ENCODE data around the gene SEMA5B.

SEMA5B gene

DNA sequence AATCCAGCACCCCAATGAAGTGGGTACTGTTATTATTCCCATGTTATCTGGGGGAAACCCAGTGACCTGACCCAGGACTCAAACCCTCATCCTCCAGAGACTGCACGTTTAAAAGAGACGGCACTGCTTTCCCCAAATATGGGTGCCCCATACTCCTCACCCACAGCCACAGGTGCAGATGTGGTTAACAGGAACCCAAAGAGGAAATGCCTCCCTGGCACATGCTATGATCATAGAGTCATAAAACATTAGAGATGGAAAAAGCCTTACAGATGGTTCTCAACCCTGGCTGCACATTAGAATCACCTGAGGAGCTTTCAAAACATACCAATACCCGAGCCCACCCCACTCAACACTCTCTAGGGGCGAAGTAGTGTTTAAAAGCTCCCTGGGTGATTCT is 111.5 kb downstream of the SEMA5B start:
- no peak overlapping the region for H3K27ac ChIP-seq (replicated peaks; ENCODE audit: low read length)

DNA sequence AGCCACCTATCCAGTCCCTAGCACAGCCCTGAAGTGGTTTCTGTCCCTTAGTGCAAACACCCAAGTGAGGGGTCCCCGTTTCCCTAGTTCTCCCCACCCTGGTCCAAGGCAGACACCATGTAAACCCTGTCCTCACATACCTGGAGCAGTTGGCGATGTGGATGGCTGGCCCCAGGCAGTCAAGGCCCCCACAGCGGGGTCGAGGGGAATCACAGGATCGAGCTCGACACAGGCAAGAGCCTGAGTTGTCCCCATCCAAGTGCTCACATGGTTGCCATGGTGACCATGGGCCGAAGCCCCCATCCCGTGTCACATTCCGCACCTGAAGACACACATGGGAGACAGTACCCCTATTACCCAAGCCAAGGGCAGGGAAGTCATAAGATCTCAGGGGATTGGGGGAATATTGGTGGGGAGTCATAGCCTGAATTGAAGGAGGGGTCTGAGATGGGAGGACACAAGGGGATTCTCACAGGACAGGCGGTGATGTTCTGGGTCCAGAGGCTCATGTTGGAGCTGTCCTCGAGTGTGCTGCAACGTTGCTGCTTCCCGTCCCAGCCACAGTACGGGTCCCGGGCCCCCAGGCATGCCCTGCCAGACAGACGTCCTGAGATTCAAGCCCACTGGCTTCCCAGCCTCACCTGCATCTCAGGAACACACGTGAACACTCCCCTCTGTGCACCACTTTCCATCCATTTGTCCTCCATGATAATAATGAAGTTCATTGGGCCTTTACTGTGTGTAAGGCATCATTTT is 112.1 kb downstream of the SEMA5B start:
- WGBS, 2 donors (ENCODE audit: extremely low coverage in 2 of 2, insufficient read length in 2 of 2, insufficient replicate concordance in 1 of 2) = no CpG with 5 or more reads among the region's 17 CpGs
- Histone ChIP-seq H3K4ac (ENCODE audit: low read length) (no peak overlapping the region), H3K79me1 (ENCODE audit: low read depth, low read length) (no peaks in the 10 kb centered on the region), H3K18ac (ENCODE audit: low read length) (no peak overlapping the region), H4K91ac (ENCODE audit: low read depth, low read length, poor library complexity) (no peak overlapping the region), H3K4me2 (ENCODE audit: insufficient read depth, low read length, poor library complexity, severe bottlenecking) (no peak overlapping the region), H4K8ac (ENCODE audit: low read depth, low read length) (no peak overlapping the region), H3K4me1 (ENCODE audit: control insufficient read depth in 2 of 2, insufficient read depth in 1 of 2, low read depth in 1 of 2, low read length in 2 of 2) (no peaks in the 10 kb centered on the region), H2BK120ac (ENCODE audit: low read depth, low read length) (no peak overlapping the region), H3K9me3 (replicated peaks in 1 of 2; ENCODE audit: control insufficient read depth in 2 of 2, insufficient read depth in 1 of 2, low read depth in 1 of 2, low read length in 2 of 2) (no peaks in the 10 kb centered on the region), H3K27me3 (ENCODE audit: control insufficient read depth in 3 of 3, insufficient read depth in 3 of 3, low read depth in 1 of 3, low read length in 3 of 3) (peaks cover 0 to 2% (median 0%) of the 10 kb centered on the region in 3 experiments), H3K36me3 (replicated peaks in 1 of 2; ENCODE audit: control insufficient read depth in 2 of 2, insufficient read depth in 2 of 2, low read length in 2 of 2) (peaks cover 3 to 99% of the 10 kb centered on the region in 2 donors), H3K27ac (replicated peaks; ENCODE audit: low read length) (no peak overlapping the region), H3K23ac (ENCODE audit: low read depth, low read length, poor library complexity) (peak overlapping the region; percentile 86), H2AK5ac (ENCODE audit: low read depth, low read length) (no peak overlapping the region), H3K9ac (ENCODE audit: low read depth, low read length, poor library complexity) (no peak overlapping the region), H2AFZ (ENCODE audit: low read length) (no peak overlapping the region), H2BK15ac (ENCODE audit: low read length) (no peak overlapping the region), H2BK12ac (ENCODE audit: low read length) (no peak overlapping the region), H2BK5ac (ENCODE audit: low read length) (peak overlapping the region; percentile 10), H3K4me3 (ENCODE audit: low read length in 2 of 2) (no peak overlapping the region), H3K14ac (ENCODE audit: low read length) (no peak overlapping the region)
- DNase-seq (ENCODE audit: low spot score) = no peak

More for the DNA sequence above, 111.5 kb downstream of the SEMA5B start:
- Histone ChIP-seq H4K8ac (ENCODE audit: low read depth, low read length) (no peak overlapping the region), H3K4me1 (ENCODE audit: control insufficient read depth in 2 of 2, insufficient read depth in 1 of 2, low read depth in 1 of 2, low read length in 2 of 2) (no peaks in the 10 kb centered on the region), H3K4me3 (ENCODE audit: low read length in 2 of 2) (no peak overlapping the region), H3K9me3 (replicated peaks in 1 of 2; ENCODE audit: control insufficient read depth in 2 of 2, insufficient read depth in 1 of 2, low read depth in 1 of 2, low read length in 2 of 2) (no peaks in the 10 kb centered on the region), H3K18ac (ENCODE audit: low read length) (no peak overlapping the region), H3K23ac (ENCODE audit: low read depth, low read length, poor library complexity) (no peak overlapping the region), H2BK5ac (ENCODE audit: low read length) (no peak overlapping the region), H4K91ac (ENCODE audit: low read depth, low read length, poor library complexity) (no peak overlapping the region), H2BK12ac (ENCODE audit: low read length) (no peak overlapping the region), H3K4me2 (ENCODE audit: insufficient read depth, low read length, poor library complexity, severe bottlenecking) (no peak overlapping the region), H3K79me1 (ENCODE audit: low read depth, low read length) (no peaks in the 10 kb centered on the region), H3K9ac (ENCODE audit: low read depth, low read length, poor library complexity) (no peak overlapping the region), H2BK15ac (ENCODE audit: low read length) (no peak overlapping the region), H2AFZ (ENCODE audit: low read length) (no peak overlapping the region), H3K14ac (ENCODE audit: low read length) (no peak overlapping the region), H3K36me3 (replicated peaks in 1 of 2; ENCODE audit: control insufficient read depth in 2 of 2, insufficient read depth in 2 of 2, low read length in 2 of 2) (peaks cover 0 to 100% of the 10 kb centered on the region in 2 donors), H2BK120ac (ENCODE audit: low read depth, low read length) (no peak overlapping the region), H2AK5ac (ENCODE audit: low read depth, low read length) (no peak overlapping the region), H3K4ac (ENCODE audit: low read length) (no peak overlapping the region), H3K27me3 (ENCODE audit: control insufficient read depth in 3 of 3, insufficient read depth in 3 of 3, low read depth in 1 of 3, low read length in 3 of 3) (peaks cover 0 to 2% (median 0%) of the 10 kb centered on the region in 3 experiments)
- WGBS, 2 donors (ENCODE audit: extremely low coverage in 2 of 2, insufficient read length in 2 of 2, insufficient replicate concordance in 1 of 2) = no CpG with 5 or more reads among the region's 4 CpGs
- DNase-seq (ENCODE audit: low spot score) = no peak

DNA sequence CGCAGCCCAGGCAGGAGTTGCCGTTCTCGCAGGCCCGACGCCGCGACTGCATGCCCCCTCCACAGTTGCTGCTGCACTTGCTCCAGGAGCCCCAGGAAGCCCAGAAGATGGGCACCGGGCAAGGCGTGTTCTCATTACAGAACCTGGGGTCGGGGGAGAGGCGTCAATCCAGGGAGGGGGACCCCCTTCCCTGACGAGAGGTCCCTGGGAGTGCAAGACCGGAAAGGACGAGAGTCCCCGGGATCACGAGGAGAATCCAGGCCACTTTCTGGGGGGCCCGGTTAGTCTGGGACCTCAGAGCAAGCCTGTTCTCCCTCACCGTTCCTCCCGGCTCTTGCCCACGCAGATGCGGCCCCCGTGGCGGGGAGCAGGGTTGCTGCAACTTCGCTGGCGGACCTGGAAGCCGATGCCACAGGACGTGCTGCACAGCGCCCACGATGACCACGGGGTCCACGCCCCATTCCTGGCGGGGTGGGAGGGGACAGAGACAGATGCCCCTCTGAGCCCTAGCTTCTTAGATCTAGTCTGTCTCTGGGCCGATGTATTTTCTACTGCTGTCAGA is 113.9 kb downstream of the SEMA5B start:
- H2BK12ac ChIP-seq (ENCODE audit: low read length) = no peak overlapping the region
- peak overlapping the region in 1 of 2 donors; percentile 20 for H3K4me3 ChIP-seq (ENCODE audit: low read length in 2 of 2)
- no CpG with 5 or more reads among the region's 33 CpGs for WGBS, 2 donors (ENCODE audit: extremely low coverage in 2 of 2, insufficient read length in 2 of 2, insufficient replicate concordance in 1 of 2)
- H2BK120ac ChIP-seq (ENCODE audit: low read depth, low read length) = no peak overlapping the region
- H2AK5ac ChIP-seq (ENCODE audit: low read depth, low read length) = no peak overlapping the region
- H3K36me3 ChIP-seq (replicated peaks in 1 of 2; ENCODE audit: control insufficient read depth in 2 of 2, insufficient read depth in 2 of 2, low read length in 2 of 2) = peaks cover 14 to 98% of the 10 kb centered on the region in 2 donors
- H3K79me1 ChIP-seq (ENCODE audit: low read depth, low read length) = no peaks in the 10 kb centered on the region
- H2BK5ac ChIP-seq (ENCODE audit: low read length) = peak overlapping the region; percentile 16
- no peak overlapping the region for H3K27ac ChIP-seq (replicated peaks; ENCODE audit: low read length)
- no peak overlapping the region for H3K4me2 ChIP-seq (ENCODE audit: insufficient read depth, low read length, poor library complexity, severe bottlenecking)
- peak overlapping the region; percentile 33 for H3K18ac ChIP-seq (ENCODE audit: low read length)
- no peaks in the 10 kb centered on the region for H3K4me1 ChIP-seq (ENCODE audit: control insufficient read depth in 2 of 2, insufficient read depth in 1 of 2, low read depth in 1 of 2, low read length in 2 of 2)
- H3K4ac ChIP-seq (ENCODE audit: low read length) = no peak overlapping the region
- H3K9ac ChIP-seq (ENCODE audit: low read depth, low read length, poor library complexity) = no peak overlapping the region
- H4K91ac ChIP-seq (ENCODE audit: low read depth, low read length, poor library complexity) = no peak overlapping the region
- no peak overlapping the region for H2BK15ac ChIP-seq (ENCODE audit: low read length)
- H3K23ac ChIP-seq (ENCODE audit: low read depth, low read length, poor library complexity) = no peak overlapping the region
- H2AFZ ChIP-seq (ENCODE audit: low read length) = no peak overlapping the region
- H4K8ac ChIP-seq (ENCODE audit: low read depth, low read length) = no peak overlapping the region
- no peaks in the 10 kb centered on the region for H3K9me3 ChIP-seq (replicated peaks in 1 of 2; ENCODE audit: control insufficient read depth in 2 of 2, insufficient read depth in 1 of 2, low read depth in 1 of 2, low read length in 2 of 2)
- H3K27me3 ChIP-seq (ENCODE audit: control insufficient read depth in 3 of 3, insufficient read depth in 3 of 3, low read depth in 1 of 3, low read length in 3 of 3) = peaks cover 0 to 2% (median 0%) of the 10 kb centered on the region in 3 experiments
- H3K14ac ChIP-seq (ENCODE audit: low read length) = no peak overlapping the region
- no peak for DNase-seq (ENCODE audit: low spot score)

DNA sequence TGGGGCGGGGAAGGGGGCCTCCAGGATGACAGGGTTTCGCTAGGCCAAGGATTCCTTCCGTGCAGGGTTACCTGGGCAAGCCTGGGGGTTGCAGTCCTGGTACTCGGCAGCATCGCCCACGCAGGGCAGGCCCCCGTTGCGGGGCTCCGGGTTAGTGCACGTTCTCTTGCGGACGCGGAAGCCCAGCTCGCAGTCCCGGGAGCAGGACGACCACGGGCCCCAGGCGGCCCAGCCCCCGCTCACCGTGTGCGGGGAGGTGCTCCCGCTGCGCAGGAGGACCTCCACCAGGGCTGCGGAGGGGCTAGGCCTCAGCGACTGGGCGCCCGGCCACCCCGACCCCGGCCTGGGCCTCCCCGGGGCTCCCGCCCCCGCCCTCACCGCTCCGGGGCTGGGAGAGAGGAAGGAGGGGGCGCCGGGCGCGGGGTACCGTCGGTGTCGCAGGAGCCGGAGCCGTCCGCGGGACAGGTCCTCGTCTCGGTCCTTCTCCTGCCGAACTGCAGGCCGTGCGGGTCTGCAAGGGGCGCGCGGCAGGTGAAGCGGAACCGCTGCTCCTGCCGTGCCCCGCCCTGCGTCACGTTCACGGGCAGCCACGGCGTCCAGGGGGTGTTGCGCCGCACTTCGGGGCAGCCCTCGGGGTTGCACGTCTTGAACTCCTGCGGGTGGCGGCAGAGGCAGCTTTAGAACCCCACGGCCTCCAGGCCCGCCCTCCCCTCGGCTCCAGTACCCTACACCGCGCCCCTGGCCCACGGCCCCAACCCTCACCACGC is 114.6 kb downstream of the SEMA5B start:
- Histone ChIP-seq H2BK12ac (ENCODE audit: low read length) (no peak overlapping the region), H3K4me3 (ENCODE audit: low read length in 2 of 2) (no peak overlapping the region), H3K27ac (replicated peaks; ENCODE audit: low read length) (no peak overlapping the region), H2AK5ac (ENCODE audit: low read depth, low read length) (no peak overlapping the region), H2BK5ac (ENCODE audit: low read length) (no peak overlapping the region), H3K4me2 (ENCODE audit: insufficient read depth, low read length, poor library complexity, severe bottlenecking) (no peak overlapping the region), H2BK15ac (ENCODE audit: low read length) (no peak overlapping the region), H3K9me3 (replicated peaks in 1 of 2; ENCODE audit: control insufficient read depth in 2 of 2, insufficient read depth in 1 of 2, low read depth in 1 of 2, low read length in 2 of 2) (no peaks in the 10 kb centered on the region), H3K4me1 (ENCODE audit: control insufficient read depth in 2 of 2, insufficient read depth in 1 of 2, low read depth in 1 of 2, low read length in 2 of 2) (no peaks in the 10 kb centered on the region), H3K23ac (ENCODE audit: low read depth, low read length, poor library complexity) (no peak overlapping the region), H4K91ac (ENCODE audit: low read depth, low read length, poor library complexity) (no peak overlapping the region), H2BK120ac (ENCODE audit: low read depth, low read length) (no peak overlapping the region), H2AFZ (ENCODE audit: low read length) (no peak overlapping the region), H3K27me3 (ENCODE audit: control insufficient read depth in 3 of 3, insufficient read depth in 3 of 3, low read depth in 1 of 3, low read length in 3 of 3) (peaks cover 0 to 2% (median 0%) of the 10 kb centered on the region in 3 experiments), H3K18ac (ENCODE audit: low read length) (peak overlapping the region; percentile 73), H3K4ac (ENCODE audit: low read length) (no peak overlapping the region), H3K36me3 (replicated peaks in 1 of 2; ENCODE audit: control insufficient read depth in 2 of 2, insufficient read depth in 2 of 2, low read length in 2 of 2) (peaks cover 14 to 98% of the 10 kb centered on the region in 2 donors), H3K14ac (ENCODE audit: low read length) (no peak overlapping the region), H3K79me1 (ENCODE audit: low read depth, low read length) (no peaks in the 10 kb centered on the region), H4K8ac (ENCODE audit: low read depth, low read length) (no peak overlapping the region), H3K9ac (ENCODE audit: low read depth, low read length, poor library complexity) (no peak overlapping the region)
- WGBS, 2 donors (ENCODE audit: extremely low coverage in 2 of 2, insufficient read length in 2 of 2, insufficient replicate concordance in 1 of 2) = no CpG with 5 or more reads among the region's 76 CpGs
- no peak for DNase-seq (ENCODE audit: low spot score)

All from neuronal stem cell (in vitro differentiated cells).